Fibroblast of skin of scalp (primary cell): ENCODE measurements around the gene GPC6.
"Not testable (repeated sequence)": the region's sequence is repeated elsewhere in the genome, so short reads cannot be mapped to it uniquely, and the experiment has no call there.

Experiments used
- DNase-seq: peaks from one replicate; pipeline ENCODE4 v3.0.0-alpha.2; 2013

Gene GPC6

GRCh38 chr13:93320942-93321341, 94.3 kb downstream of the GPC6 start:
- peak; percentile 54 for DNase-seq

- DNase-seq: not testable (repeated sequence)
These were observed 97.3 kb downstream of the GPC6 start for GRCh38 chr13:93323880-93324279.

GRCh38 chr13:93325303-93326233, 99.0 kb downstream of the GPC6 start:
- no peak for DNase-seq

- no peak for DNase-seq
These were observed 99.7 kb downstream of the GPC6 start for GRCh38 chr13:93326234-93326811.

- no peak for DNase-seq
These were observed 102.3 kb downstream of the GPC6 start for GRCh38 chr13:93328943-93329342.

- no peak for DNase-seq
These were observed 110.1 kb downstream of the GPC6 start for GRCh38 chr13:93336728-93337127.

- no peak for DNase-seq
These were observed 111.4 kb downstream of the GPC6 start for GRCh38 chr13:93338030-93338429.

GRCh38 chr13:93338906-93339305, 112.3 kb downstream of the GPC6 start:
- DNase-seq: no peak

- no peak for DNase-seq
These were observed 112.9 kb downstream of the GPC6 start for GRCh38 chr13:93339550-93339949.

GRCh38 chr13:93341517-93341916, 114.9 kb downstream of the GPC6 start:
- no peak for DNase-seq

GRCh38 chr13:93343097-93343496, 116.5 kb downstream of the GPC6 start:
- DNase-seq: no peak

- no peak for DNase-seq
These were observed 117.6 kb downstream of the GPC6 start for GRCh38 chr13:93344048-93344705.

GRCh38 chr13:93345024-93345423, 118.4 kb downstream of the GPC6 start:
- no peak for DNase-seq

- DNase-seq: peak; percentile 22
These were observed 119.2 kb downstream of the GPC6 start for GRCh38 chr13:93345770-93346169.

- DNase-seq: no peak
These were observed 126.0 kb downstream of the GPC6 start for GRCh38 chr13:93352616-93353015.

GRCh38 chr13:93355094-93355493, 128.5 kb downstream of the GPC6 start:
- no peak for DNase-seq

GRCh38 chr13:93356469-93356868, 129.9 kb downstream of the GPC6 start:
- DNase-seq: no peak

GRCh38 chr13:93360021-93360420, 133.4 kb downstream of the GPC6 start:
- no peak for DNase-seq

GRCh38 chr13:93361703-93362102, 135.1 kb downstream of the GPC6 start:
- DNase-seq: no peak

- peak; percentile 35 for DNase-seq
These were observed 137.6 kb downstream of the GPC6 start for GRCh38 chr13:93364166-93364565.

- DNase-seq: no peak
These were observed 141.7 kb downstream of the GPC6 start for GRCh38 chr13:93368296-93368695.

- DNase-seq: no peak
These were observed 142.1 kb downstream of the GPC6 start for GRCh38 chr13:93368718-93369117.

GRCh38 chr13:93372856-93373255, 146.2 kb downstream of the GPC6 start:
- no peak for DNase-seq

- no peak for DNase-seq
These were observed 148.9 kb downstream of the GPC6 start for GRCh38 chr13:93375491-93375890.
